GM13977 (cell line): Measurements from ENCODE around the gene ZDHHC22.

Experiments
- DNase-seq: peaks from one replicate; pipeline ENCODE4 v3.0.0; 2012; ENCODE audit warnings: low spot score
- CTCF ChIP-seq: IDR thresholded peaks from 2 replicates; pipeline ENCODE4 v1.5.1; 2012; ENCODE audit warnings: mild to moderate bottlenecking, control low read depth; ENCODE audit not compliant: insufficient read depth; ENCODE audit errors: extremely low read depth, missing control alignments
- in situ Hi-C: fragments of 300-500 bp; cut with MboI; formaldehyde crosslinking; loops from one replicate; pipeline ENCODE4 v1.12.0; 2022; ENCODE audit warnings: low sequenced_read_pairs, low pct_unique_long_range_greater_than_20kb, mixed read lengths, inconsistent platforms; ENCODE audit not compliant: unreplicated experiment

Gene ZDHHC22

GRCh38 chr14:77116172-77116817, 25.3 kb downstream of the ZDHHC22 start:
- DNase-seq, result no peak
- in situ Hi-C loops, result no loop called here

GRCh38 chr14:77114609-77115008, 27.0 kb downstream of the ZDHHC22 start:
- in situ Hi-C loops, result no loop called here
- TF ChIP-seq CTCF, result no peak
- no peak for DNase-seq

More at GRCh38 chr14:77116172-77116817, 25.3 kb downstream of the ZDHHC22 start:
- no peak for TF ChIP-seq CTCF

GRCh38 chr14:77113644-77114043, 27.9 kb downstream of the ZDHHC22 start:
- TF ChIP-seq CTCF, result no peak
- in situ Hi-C loops, result no loop called here
- DNase-seq, result no peak

GRCh38 chr14:77111021-77111420, 30.6 kb downstream of the ZDHHC22 start:
- TF ChIP-seq CTCF, result no peak
- DNase-seq, result no peak
- in situ Hi-C loops, result no loop called here

GRCh38 chr14:77110286-77110685, 31.3 kb downstream of the ZDHHC22 start:
- no peak for TF ChIP-seq CTCF
- DNase-seq, result no peak
- in situ Hi-C loops, result no loop called here

GRCh38 chr14:77109656-77110055, 31.9 kb downstream of the ZDHHC22 start:
- DNase-seq, result no peak
- no peak for TF ChIP-seq CTCF
- in situ Hi-C loops, result no loop called here
